B cell (primary cell): ENCODE results near the gene POM121. TPM values are rescaled to one million over a fixed set of nuclear protein-coding genes. Genes with fewer than 3 reads are reported as not detected.

Experiments used
- ATAC-seq: fragments of 200-7000 bp; cut with Tn5 transposase; one replicate; pipeline ENCODE4 v1.10.0; 2021; ENCODE audit warnings: low read depth, mild to moderate bottlenecking, moderate number of reproducible peaks, moderate library complexity
- CTCF ChIA-PET: fragments of 350-600 bp; sonication (Branson Sonifier 250); formaldehyde crosslinking; loops from one replicate; lab custom pipeline; 2021; ENCODE audit warnings: antibody characterized with exemption, inconsistent platforms; lab: Charles Lee
- POLR2A ChIA-PET: fragments of 350-600 bp; sonication (Branson Sonifier 250); formaldehyde crosslinking; loops from one replicate; lab custom pipeline; 2021; ENCODE audit warnings: antibody characterized with exemption; lab: Charles Lee
- DNase-seq: peaks from one replicate; pipeline ENCODE4 v3.0.0; 2013
- H2AFZ ChIP-seq: 2 replicates; pipeline ENCODE4 v1.6.1; 2012; ENCODE audit warnings: mild to moderate bottlenecking, low read depth, low read length; ENCODE audit not compliant: insufficient read depth, poor library complexity, severe bottlenecking
- H3K27ac ChIP-seq, 2 donors: 1 replicate in 1 of 2; 2 replicates in 1 of 2; pipeline ENCODE4 v1.5.1; 2012 to 2013; ENCODE audit warnings: low read length in 2 of 2, mild to moderate bottlenecking in 2 of 2, moderate library complexity in 1 of 2
- H3K27me3 ChIP-seq, 4 experiments: fragments of 200-600 bp in 1 of 4; sonication (generic) in 1 of 4; replicated peaks in 1 of 4; 1 replicate in 2 of 4; 2 replicates in 2 of 4; pipeline versions ENCODE4 v1.6.1 to v1.7.0; 2013 to 2016; ENCODE audit warnings: low read length in 3 of 4, mild to moderate bottlenecking in 2 of 4, mixed read lengths in 1 of 4, moderate library complexity in 1 of 4; ENCODE audit not compliant: insufficient read depth in 4 of 4, control insufficient read depth in 3 of 4; ENCODE audit errors: control extremely low read depth in 1 of 4
- H3K36me3 ChIP-seq, 2 experiments: replicated peaks in 1 of 2; 1 replicate in 1 of 2; 2 replicates in 1 of 2; pipeline versions ENCODE4 v1.6.1 to v1.7.1; 2013; ENCODE audit warnings: low read length in 1 of 2; ENCODE audit not compliant: insufficient read depth in 2 of 2, control insufficient read depth in 1 of 2; ENCODE audit errors: control extremely low read depth in 1 of 2, extremely low read depth in 1 of 2
- H3K4me1 ChIP-seq, 2 donors: fragments of 200-600 bp in 1 of 2; sonication (generic) in 1 of 2; 1 replicate in 1 of 2; 2 replicates in 1 of 2; pipeline versions ENCODE4 v1.5.1 to v1.6.1; 2013 to 2017; ENCODE audit warnings: low read length in 2 of 2; ENCODE audit not compliant: control insufficient read depth in 2 of 2, insufficient read depth in 2 of 2
- H3K4me2 ChIP-seq: replicated peaks from 2 replicates; pipeline ENCODE3; 2012; ENCODE audit warnings: mild to moderate bottlenecking, low read depth, low read length; ENCODE audit not compliant: poor library complexity, severe bottlenecking
- H3K4me3 ChIP-seq, 5 experiments: fragments of 200-600 bp in 1 of 5; sonication (generic) in 1 of 5; 1 replicate in 3 of 5; 2 replicates in 2 of 5; pipeline versions ENCODE4 v1.5.1 to v1.7.0; 2011 to 2016; ENCODE audit warnings: low read length in 4 of 5, mild to moderate bottlenecking in 4 of 5, low read depth in 2 of 5, control low read depth in 1 of 5, moderate library complexity in 1 of 5; ENCODE audit not compliant: insufficient read depth in 1 of 5; ENCODE audit errors: control extremely low read depth in 1 of 5, extremely low read depth in 1 of 5
- H3K79me2 ChIP-seq: fragments of 200-600 bp; sonication (generic); one replicate; pipeline ENCODE4 v1.6.0; 2016; ENCODE audit warnings: low read length; ENCODE audit not compliant: control insufficient read depth, insufficient read depth
- H3K9ac ChIP-seq: fragments of 200-600 bp; sonication (generic); 2 replicates; pipeline ENCODE4 v1.6.1; 2017; ENCODE audit warnings: mild to moderate bottlenecking, low read length, moderate library complexity
- H3K9me3 ChIP-seq, 3 donors: one replicate each; pipeline versions ENCODE4 v1.6.1 to v1.7.1; 2013; ENCODE audit warnings: low read length in 2 of 3; ENCODE audit not compliant: control insufficient read depth in 2 of 3, insufficient read depth in 1 of 3; ENCODE audit errors: control extremely low read depth in 1 of 3
- H4K20me1 ChIP-seq: 2 replicates; pipeline ENCODE4 v1.6.0; 2012; ENCODE audit warnings: mild to moderate bottlenecking, low read length; ENCODE audit not compliant: insufficient read depth, control insufficient read depth, poor library complexity, severe bottlenecking
- H3K27ac Mint-ChIP-seq: one replicate; pipeline ENCODE4 v1.8.0; 2021; ENCODE audit warnings: mixed read lengths
- H3K27me3 Mint-ChIP-seq: one replicate; pipeline ENCODE4 v1.8.0; 2021; ENCODE audit warnings: mixed read lengths
- H3K4me1 Mint-ChIP-seq: one replicate; pipeline ENCODE4 v1.8.0; 2021; ENCODE audit warnings: mixed read lengths
- H3K4me3 Mint-ChIP-seq: one replicate; pipeline ENCODE4 v1.8.0; 2021; ENCODE audit warnings: mixed read lengths
- H3K9me3 Mint-ChIP-seq: one replicate; pipeline ENCODE4 v1.8.0; 2022; ENCODE audit warnings: mixed read lengths; ENCODE audit not compliant: insufficient read depth
- EZH2 ChIP-seq: IDR thresholded peaks from 2 replicates; pipeline ENCODE4 v1.6.1; 2012; ENCODE audit warnings: borderline replicate concordance, low read depth, mild to moderate bottlenecking, moderate library complexity, low read length; ENCODE audit not compliant: insufficient read depth, poor library complexity, severe bottlenecking
- WGBS: methylation state at CpG from one replicate; pipeline ENCODE4 v1.1.5; 2013; ENCODE audit warnings: missing lambda C conversion rate; ENCODE audit not compliant: insufficient coverage; 5-methylcytosine and 5-hydroxymethylcytosine counted together
- intact Hi-C: fragments of 100-400 bp; cut with micrococcal nuclease; formaldehyde crosslinking; loops from one replicate; pipeline ENCODE4 v1.10.0; 2022
- polyA plus RNA-seq: library from polyadenylated mRNA; depleted of rRNA; stranded (reverse); fragments of >200 nt; gene quantifications from 2 replicates; pipeline ENCODE4 v1.2.3, GENCODE V29; 2012
- total RNA-seq, 2 donors: library from RNA; stranded (reverse); fragments of 120-200 nt in 1 of 2; gene quantifications; 1 replicate in 1 of 2; 2 replicates in 1 of 2; pipeline versions ENCODE4 v1.2.3 to v1.2.4, GENCODE V29; 2013 to 2022
- TF ChIP-seq, protein P1 (sequence below): fragments of 200-600 bp; IDR thresholded peaks from one replicate; pipeline ENCODE4 v1.8.0; 2022; ENCODE audit warnings: antibody characterized with exemption, mild to moderate bottlenecking

POM121 gene
- total and polyA plus RNA-seq, 2 donors (not counting 1 experiment from before 2014, with no cell fraction given): 25.0 to 57.9 TPM

DNA sequence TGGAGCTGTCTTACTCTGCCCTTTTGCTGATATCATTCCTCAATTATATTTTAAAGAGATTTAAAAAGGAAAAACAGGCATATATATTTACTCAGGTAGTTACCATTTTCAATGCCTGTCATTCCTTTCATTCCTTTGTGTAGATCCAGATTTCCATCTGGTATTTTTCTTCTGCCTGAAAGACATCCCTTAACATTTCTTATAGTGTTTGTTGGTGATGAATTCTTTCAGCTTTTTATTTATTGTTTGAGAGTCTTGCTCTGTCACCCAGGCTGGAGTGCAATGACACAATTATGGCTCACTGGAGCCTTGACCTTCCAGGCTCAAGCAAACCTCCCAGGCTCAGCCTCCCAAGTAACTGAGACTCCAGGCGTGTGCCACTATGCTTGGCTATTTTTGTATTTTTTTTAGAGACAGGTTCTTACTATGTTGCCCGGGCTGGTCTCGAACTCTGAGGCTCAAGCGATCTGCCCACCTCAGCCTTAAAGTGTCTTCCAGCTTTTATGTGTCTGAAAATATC lies 5.6 kb upstream of the POM121 start:
- Mint-ChIP-seq H3K27me3 (no peaks in the 10 kb centered on the region), H3K4me3 (no peak overlapping the region), H3K4me1 (peaks cover 14% of the 10 kb centered on the region), H3K9me3 (no peaks in the 10 kb centered on the region), H3K27ac (no peak overlapping the region)
- DNase-seq (no peak), ATAC-seq (no peak)
- Histone ChIP-seq H3K9me3 (no peaks in the 10 kb centered on the region), H3K79me2 (peaks cover 53% of the 10 kb centered on the region), H3K4me3 (no peak overlapping the region), H2AFZ (no peak overlapping the region), H3K27ac (no peak overlapping the region), H3K9ac (no peak overlapping the region), H3K4me2 (no peak overlapping the region), H3K4me1 (peaks cover 4 to 6% of the 10 kb centered on the region in 2 donors), H4K20me1 (no peaks in the 10 kb centered on the region), H3K27me3 (no peaks in the 10 kb centered on the region), H3K36me3 (peaks cover 0 to 5% of the 10 kb centered on the region in 2 experiments)
- intact Hi-C loops: no loop called here
- ChIA-PET POLR2A (no interaction called here), CTCF (no interaction called here)
- no peak for TF ChIP-seq EZH2
- TF ChIP-seq, protein P1, sequence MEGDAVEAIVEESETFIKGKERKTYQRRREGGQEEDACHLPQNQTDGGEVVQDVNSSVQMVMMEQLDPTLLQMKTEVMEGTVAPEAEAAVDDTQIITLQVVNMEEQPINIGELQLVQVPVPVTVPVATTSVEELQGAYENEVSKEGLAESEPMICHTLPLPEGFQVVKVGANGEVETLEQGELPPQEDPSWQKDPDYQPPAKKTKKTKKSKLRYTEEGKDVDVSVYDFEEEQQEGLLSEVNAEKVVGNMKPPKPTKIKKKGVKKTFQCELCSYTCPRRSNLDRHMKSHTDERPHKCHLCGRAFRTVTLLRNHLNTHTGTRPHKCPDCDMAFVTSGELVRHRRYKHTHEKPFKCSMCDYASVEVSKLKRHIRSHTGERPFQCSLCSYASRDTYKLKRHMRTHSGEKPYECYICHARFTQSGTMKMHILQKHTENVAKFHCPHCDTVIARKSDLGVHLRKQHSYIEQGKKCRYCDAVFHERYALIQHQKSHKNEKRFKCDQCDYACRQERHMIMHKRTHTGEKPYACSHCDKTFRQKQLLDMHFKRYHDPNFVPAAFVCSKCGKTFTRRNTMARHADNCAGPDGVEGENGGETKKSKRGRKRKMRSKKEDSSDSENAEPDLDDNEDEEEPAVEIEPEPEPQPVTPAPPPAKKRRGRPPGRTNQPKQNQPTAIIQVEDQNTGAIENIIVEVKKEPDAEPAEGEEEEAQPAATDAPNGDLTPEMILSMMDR: no peak
- 93% methylated on average over 3 of the region's 4 CpGs for WGBS

DNA sequence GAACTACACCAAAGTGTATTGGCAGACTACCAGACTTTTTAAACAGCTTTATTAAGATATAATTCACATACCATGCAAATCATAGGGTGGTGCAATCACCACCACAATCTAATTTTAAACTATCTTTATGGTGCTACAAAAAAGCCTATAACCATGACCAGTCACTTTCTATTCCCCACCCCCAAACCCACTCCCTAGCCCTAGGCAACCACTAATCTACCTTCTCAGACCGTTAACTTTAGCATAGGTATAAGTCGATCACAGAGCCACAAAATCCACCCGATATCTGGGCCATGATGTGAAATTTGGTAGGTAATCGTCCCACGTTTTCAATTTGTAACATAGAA lies 536 bp upstream of the POM121 start:
- Histone ChIP-seq H3K4me3 (peak overlapping the region; percentile 75 to 95 (median 91)), H3K4me2 (peak overlapping the region; percentile 82), H3K27ac (peak overlapping the region; percentile 88 to 97), H4K20me1 (no peaks in the 10 kb centered on the region), H3K27me3 (no peaks in the 10 kb centered on the region), H3K36me3 (peaks cover 9 to 28% of the 10 kb centered on the region in 2 experiments), H2AFZ (peak overlapping the region; percentile 85), H3K79me2 (peaks cover 83% of the 10 kb centered on the region), H3K9me3 (no peaks in the 10 kb centered on the region), H3K4me1 (peaks cover 13 to 17% of the 10 kb centered on the region in 2 donors), H3K9ac (peak overlapping the region; percentile 95)
- no CpG with 5 or more reads among the region's 5 CpGs for WGBS
- intact Hi-C loops: loop anchor here (2.0 to 10.0 kb wide), 2 partner anchors 50 to 96 kb away; partner anchors contain the start of gene TYW1B
- POLR2A ChIA-PET: no interaction called here
- H3K27me3 Mint-ChIP-seq: no peaks in the 10 kb centered on the region
- peak overlapping the region; percentile 99 for H3K27ac Mint-ChIP-seq
- CTCF ChIA-PET: interaction anchor here (1.0 kb wide), 1 partner anchor 9 kb away, joined by 5 read pairs; no protein-coding TSS in a partner anchor
- H3K4me1 Mint-ChIP-seq: peaks cover 32% of the 10 kb centered on the region
- DNase-seq (no peak), ATAC-seq (no peak)
- H3K4me3 Mint-ChIP-seq: peak overlapping the region; percentile 100
- no peaks in the 10 kb centered on the region for H3K9me3 Mint-ChIP-seq
- no peak for TF ChIP-seq EZH2
- TF ChIP-seq, protein P1: no peak
